Breast epithelium (tissue), 4 donors: Measurements from ENCODE around the gene STK4. TPM values are rescaled to one million over a fixed set of nuclear protein-coding genes. Genes with fewer than 3 reads are reported as not detected.

ENCODE experiments used
- DNase-seq, 2 donors: peaks; one replicate each; pipeline ENCODE4 v3.0.0-alpha.2; 2019; ENCODE audit warnings: low spot score in 2 of 2
- H3K27ac ChIP-seq, 2 donors: fragments of 200-600 bp; sonication (generic) in 1 of 2; one replicate each; pipeline ENCODE4 v1.5.1; 2016 to 2019; ENCODE audit warnings: mild to moderate bottlenecking in 1 of 2
- H3K27me3 ChIP-seq, 2 donors: fragments of 200-600 bp; sonication (generic) in 1 of 2; one replicate each; pipeline versions ENCODE4 v1.5.1 to v1.6.0; 2017 to 2019; ENCODE audit warnings: control low read depth in 1 of 2, mild to moderate bottlenecking in 1 of 2
- H3K36me3 ChIP-seq: fragments of 200-600 bp; one replicate; pipeline ENCODE4 v1.5.1; 2019
- H3K4me1 ChIP-seq, 2 donors: fragments of 200-600 bp; sonication (generic); one replicate each; pipeline ENCODE4 v1.5.1; 2016 to 2019; ENCODE audit warnings: control low read depth in 1 of 2
- H3K4me3 ChIP-seq, 3 donors: fragments of 200-600 bp; sonication (generic); 1 replicate in 2 of 3; 2 replicates in 1 of 3; pipeline ENCODE4 v1.5.1; 2016 to 2019; ENCODE audit warnings: mild to moderate bottlenecking in 3 of 3, moderate library complexity in 2 of 3
- H3K9me3 ChIP-seq, 2 donors: fragments of 200-600 bp; sonication (generic) in 1 of 2; one replicate each; pipeline ENCODE4 v1.5.1; 2016 to 2019; ENCODE audit warnings: control low read depth in 1 of 2
- CTCF ChIP-seq, 3 donors: fragments of 450-650 bp; IDR thresholded peaks; one replicate each; pipeline ENCODE4 v1.5.1; 2016 to 2017; ENCODE audit warnings: antibody characterized with exemption in 3 of 3, mild to moderate bottlenecking in 3 of 3, moderate library complexity in 3 of 3
- POLR2A ChIP-seq: fragments of 450-650 bp; IDR thresholded peaks from one replicate; pipeline ENCODE4 v1.6.1; 2016; ENCODE audit warnings: antibody characterized with exemption, mild to moderate bottlenecking, moderate library complexity
- POLR2AphosphoS5 ChIP-seq, 3 donors: sonication (generic); formaldehyde crosslinking; IDR thresholded peaks; one replicate each; pipeline ENCODE4 v1.6.1; 2017; ENCODE audit warnings: antibody characterized with exemption in 3 of 3
- intact Hi-C: fragments of 100-400 bp; cut with DNase I; formaldehyde crosslinking; loops from one replicate; pipeline ENCODE4 v1.15.1; 2023; ENCODE audit warnings: low total_unique reads
- total RNA-seq, 3 donors: library from RNA; depleted of rRNA; stranded (reverse); fragments of >200 nt; gene quantifications; one replicate each; pipeline ENCODE4 v1.1.0, GENCODE V29; 2016

STK4 gene
- total RNA-seq, 3 donors from 2014 or later, result 33.1 to 35.3 (median 34.7) TPM

DNA sequence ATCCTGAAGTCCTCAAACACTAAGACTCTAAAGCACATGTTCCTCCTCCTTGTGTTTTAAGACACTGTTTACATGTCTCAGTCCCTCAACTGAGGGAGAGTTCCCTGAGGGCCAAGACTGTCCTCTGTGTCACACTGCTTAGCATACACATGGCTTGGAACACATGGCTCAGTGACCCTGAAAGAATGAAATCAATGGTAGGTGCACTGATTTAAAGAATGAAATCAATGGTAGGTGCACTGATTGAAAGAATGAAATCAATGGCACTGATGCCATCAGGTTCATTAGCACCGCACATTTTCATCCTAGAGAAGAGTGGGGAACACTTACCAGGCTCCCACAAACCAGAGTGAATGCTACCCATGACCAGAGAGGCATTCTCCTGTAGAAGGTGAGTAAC is 15.9 kb upstream of the STK4 start:
- H3K27ac ChIP-seq, result no peak overlapping the region
- DNase-seq, result no peak
- intact Hi-C loops, result no loop called here
- no peaks in the 10 kb centered on the region for H3K9me3 ChIP-seq
- peaks cover 20% of the 10 kb centered on the region for H3K36me3 ChIP-seq
- no peak overlapping the region for H3K4me3 ChIP-seq
- no peaks in the 10 kb centered on the region for H3K4me1 ChIP-seq
- no peak for TF ChIP-seq POLR2A
- TF ChIP-seq POLR2AphosphoS5 (IDR thresholded peaks at IDR 0.05), result no peak
- TF ChIP-seq CTCF (IDR thresholded peaks at IDR 0.05), result no peak
- H3K27me3 ChIP-seq, result no peaks in the 10 kb centered on the region

- H3K27me3 ChIP-seq, result no peaks in the 10 kb centered on the region
- no peak overlapping the region for H3K27ac ChIP-seq
- peaks cover 26% of the 10 kb centered on the region for H3K36me3 ChIP-seq
- no peaks in the 10 kb centered on the region for H3K9me3 ChIP-seq
- intact Hi-C loops, result no loop called here
- DNase-seq, result no peak
- TF ChIP-seq POLR2A (no peak), CTCF (IDR thresholded peaks at IDR 0.05) (no peak), POLR2AphosphoS5 (IDR thresholded peaks at IDR 0.05) (no peak)
- H3K4me3 ChIP-seq, result no peak overlapping the region
- no peaks in the 10 kb centered on the region for H3K4me1 ChIP-seq
Measured at GRCh38 chr20:44952731-44953130, 13.6 kb upstream of the STK4 start.

DNA sequence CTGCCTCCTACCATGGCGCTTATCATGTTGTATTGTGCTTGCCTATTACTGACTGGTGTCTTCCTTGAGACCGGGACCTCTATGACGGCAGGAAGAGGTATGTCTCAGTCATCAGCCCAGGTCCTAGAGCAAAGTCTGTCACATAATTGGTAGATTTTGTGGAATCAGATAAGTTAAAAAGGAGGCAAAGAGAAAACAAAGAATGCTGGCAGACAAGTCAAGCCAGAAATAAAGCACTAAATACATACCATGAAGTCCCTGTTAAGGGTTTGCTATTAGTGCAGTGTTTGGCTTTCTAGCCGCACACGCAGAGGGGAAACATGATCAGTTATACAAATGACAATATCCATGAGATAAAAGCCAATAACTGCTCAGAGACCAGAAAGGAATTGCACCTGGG is 12.1 kb upstream of the STK4 start:
- TF ChIP-seq POLR2A, result no peak
- no peak for TF ChIP-seq POLR2AphosphoS5 (IDR thresholded peaks at IDR 0.05)
- TF ChIP-seq CTCF (IDR thresholded peaks at IDR 0.05), result no peak
- no peak for DNase-seq
- Histone ChIP-seq H3K36me3 (peaks cover 26% of the 10 kb centered on the region), H3K4me1 (no peaks in the 10 kb centered on the region), H3K9me3 (no peaks in the 10 kb centered on the region), H3K27me3 (no peaks in the 10 kb centered on the region), H3K4me3 (no peak overlapping the region), H3K27ac (no peak overlapping the region)
- intact Hi-C loops, result no loop called here

DNA sequence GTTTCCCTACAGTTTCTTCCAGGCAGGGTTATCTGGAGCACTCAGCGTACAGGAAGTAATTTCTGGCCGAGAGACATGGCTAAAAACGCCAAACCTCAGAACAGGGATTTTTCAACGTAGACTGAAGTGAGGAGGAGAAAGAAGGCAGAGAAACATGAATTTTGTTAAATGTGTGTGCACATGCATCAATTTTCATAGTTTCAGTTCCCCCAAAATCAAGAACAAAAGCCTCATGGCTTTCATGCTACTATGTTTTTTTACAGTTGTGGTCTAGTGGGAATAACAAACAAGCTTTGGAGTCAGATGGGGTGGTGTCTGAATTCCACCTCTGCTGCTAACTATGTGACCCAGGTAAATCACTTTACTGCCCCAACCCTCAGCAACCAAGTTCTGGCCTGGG is 11.0 kb upstream of the STK4 start:
- intact Hi-C loops, result no loop called here
- TF ChIP-seq POLR2AphosphoS5 (IDR thresholded peaks at IDR 0.05), result no peak
- no peak for TF ChIP-seq POLR2A
- no peak for TF ChIP-seq CTCF (IDR thresholded peaks at IDR 0.05)
- no peaks in the 10 kb centered on the region for H3K9me3 ChIP-seq
- no peak for DNase-seq
- no peaks in the 10 kb centered on the region for H3K4me1 ChIP-seq
- no peaks in the 10 kb centered on the region for H3K27me3 ChIP-seq
- no peak overlapping the region for H3K27ac ChIP-seq
- H3K36me3 ChIP-seq, result peaks cover 19% of the 10 kb centered on the region
- H3K4me3 ChIP-seq, result no peak overlapping the region

DNA sequence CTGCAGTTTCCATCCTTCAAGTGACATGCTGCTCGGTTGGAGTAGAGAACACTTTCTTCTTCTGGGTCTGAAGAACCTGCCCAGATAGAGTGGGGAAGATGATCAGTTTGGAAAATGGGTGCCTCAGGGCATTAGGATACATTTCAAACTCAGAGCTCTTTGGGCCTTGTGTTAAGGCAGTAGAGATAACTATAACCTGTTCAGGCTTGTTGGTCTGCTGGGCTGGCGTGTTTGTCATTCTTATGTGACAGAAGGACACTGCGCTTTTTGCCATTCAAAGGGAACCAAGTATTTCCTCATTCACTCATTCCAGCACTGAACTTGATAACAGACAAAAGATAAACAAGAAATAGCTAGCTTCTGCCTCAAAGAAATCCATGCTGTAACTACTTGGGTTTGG is 9.9 kb upstream of the STK4 start:
- TF ChIP-seq POLR2AphosphoS5 (IDR thresholded peaks at IDR 0.05) (no peak), CTCF (IDR thresholded peaks at IDR 0.05) (no peak), POLR2A (no peak)
- intact Hi-C loops, result no loop called here
- DNase-seq, result no peak
- Histone ChIP-seq H3K27ac (no peak overlapping the region), H3K36me3 (peaks cover 17% of the 10 kb centered on the region), H3K4me1 (no peaks in the 10 kb centered on the region), H3K9me3 (no peaks in the 10 kb centered on the region), H3K4me3 (no peak overlapping the region), H3K27me3 (no peaks in the 10 kb centered on the region)
